HepG2 (cell line): ENCODE measurements around the gene PFN1. TPM values are rescaled to one million over a fixed set of nuclear protein-coding genes. Genes with fewer than 3 reads are reported as not detected.
A peak's percentile ranks its signal among the peaks of the same experiment; 100 is the strongest.

ENCODE experiments used
- ATF4 ChIP-seq, 2 experiments: fragments of 450-650 bp in 1 of 2; sonication (generic) in 1 of 2; formaldehyde crosslinking; IDR thresholded peaks; 2 replicates each; pipeline versions ENCODE4 v1.5.0 to v1.8.0; 2020 to 2022; ENCODE audit warnings: mild to moderate bottlenecking in 1 of 2, missing genetic modification reagents in 1 of 2
- CEBPB ChIP-seq: IDR thresholded peaks from 2 replicates; pipeline ENCODE4 v1.6.1; 2011; ENCODE audit warnings: low read depth, low read length, improper control_type of control experiment, borderline replicate concordance
- CEBPG ChIP-seq: IDR thresholded peaks from 2 replicates; pipeline ENCODE4 v1.6.1; 2016
- CHCHD3 ChIP-seq: sonication (generic); formaldehyde crosslinking; IDR thresholded peaks from 2 replicates; pipeline ENCODE4 v1.8.0; 2022; ENCODE audit warnings: mild to moderate bottlenecking, missing genetic modification reagents, moderate library complexity
- ELF1 ChIP-seq: sonication (generic); formaldehyde crosslinking; IDR thresholded peaks from 2 replicates; pipeline ENCODE4 v1.4.0; 2020; ENCODE audit warnings: missing genetic modification reagents
- HDAC1 ChIP-seq: sonication (generic); formaldehyde crosslinking; IDR thresholded peaks from 2 replicates; pipeline ENCODE4 v1.5.1; 2020; ENCODE audit warnings: mild to moderate bottlenecking, missing genetic modification reagents
- HNF4A ChIP-seq: sonication (generic); formaldehyde crosslinking; IDR thresholded peaks from 2 replicates; pipeline ENCODE4 v1.4.0; 2020; ENCODE audit warnings: missing genetic modification reagents
- MAZ ChIP-seq, 2 experiments: sonication (generic) in 1 of 2; formaldehyde crosslinking in 1 of 2; IDR thresholded peaks; 2 replicates each; pipeline versions ENCODE4 v1.5.0 to v1.6.1; 2012 to 2020; ENCODE audit warnings: low read depth in 2 of 2, mild to moderate bottlenecking in 2 of 2, borderline replicate concordance in 1 of 2, improper control_type of control experiment in 1 of 2, low read length in 1 of 2, missing genetic modification reagents in 1 of 2, moderate library complexity in 1 of 2
- NAIF1 ChIP-seq: sonication (generic); formaldehyde crosslinking; IDR thresholded peaks from 2 replicates; pipeline ENCODE4 v1.5.0; 2020; ENCODE audit warnings: mild to moderate bottlenecking, missing genetic modification reagents, borderline replicate concordance
- POLR2G ChIP-seq: fragments of 200-400 bp; formaldehyde crosslinking; IDR thresholded peaks from 2 replicates; pipeline ENCODE4 v1.6.1; 2018; ENCODE audit warnings: mild to moderate bottlenecking, low read depth, low read length, moderate library complexity
- SRY ChIP-seq: sonication (generic); formaldehyde crosslinking; IDR thresholded peaks from 2 replicates; pipeline ENCODE4 v1.8.0; 2022; ENCODE audit warnings: mild to moderate bottlenecking, missing genetic modification reagents
- STAT6 ChIP-seq: sonication (generic); formaldehyde crosslinking; IDR thresholded peaks from 2 replicates; pipeline ENCODE4 v1.4.0; 2020; ENCODE audit warnings: missing genetic modification reagents, mild to moderate bottlenecking, borderline replicate concordance
- TFDP2 ChIP-seq: sonication (generic); formaldehyde crosslinking; IDR thresholded peaks from 2 replicates; pipeline ENCODE4 v1.4.0; 2020; ENCODE audit warnings: missing genetic modification reagents
- ZBTB4 ChIP-seq: sonication (generic); formaldehyde crosslinking; IDR thresholded peaks from 2 replicates; pipeline ENCODE4 v1.4.0; 2020; ENCODE audit warnings: missing genetic modification reagents, mild to moderate bottlenecking, borderline replicate concordance
- ZFP41 ChIP-seq: sonication (generic); formaldehyde crosslinking; IDR thresholded peaks from 2 replicates; pipeline ENCODE4 v1.4.0; 2020; ENCODE audit warnings: mild to moderate bottlenecking, missing genetic modification reagents, borderline replicate concordance
- ZFX ChIP-seq: sonication (generic); formaldehyde crosslinking; IDR thresholded peaks from 2 replicates; pipeline ENCODE4 v1.4.0; 2020; ENCODE audit warnings: mild to moderate bottlenecking, low read depth, missing genetic modification reagents, moderate library complexity
- ZIK1 ChIP-seq: sonication (generic); formaldehyde crosslinking; IDR thresholded peaks from 2 replicates; pipeline ENCODE4 v1.5.0; 2020; ENCODE audit warnings: mild to moderate bottlenecking, low read depth, missing genetic modification reagents, borderline replicate concordance
- ZNF431 ChIP-seq: sonication (generic); formaldehyde crosslinking; IDR thresholded peaks from 2 replicates; pipeline ENCODE4 v1.9.0; 2022; ENCODE audit warnings: missing genetic modification reagents, low read depth, mild to moderate bottlenecking, borderline replicate concordance
- ZNF556 ChIP-seq: sonication (generic); formaldehyde crosslinking; IDR thresholded peaks from 2 replicates; pipeline ENCODE4 v1.4.0; 2020; ENCODE audit warnings: mild to moderate bottlenecking, missing genetic modification reagents, borderline replicate concordance
- ZNF839 ChIP-seq: sonication (generic); formaldehyde crosslinking; IDR thresholded peaks from 2 replicates; pipeline ENCODE4 v1.4.0; 2020; ENCODE audit warnings: missing genetic modification reagents, mild to moderate bottlenecking, borderline replicate concordance
- polyA plus RNA-seq, 8 experiments: library from polyadenylated mRNA; depleted of rRNA in 3 of 8; stranded (reverse) in 7 of 8; unstranded in 1 of 8; fragments of >200 nt; fragmentation: Illumina TruSeq in 4 of 8; extraction: Trizol in 4 of 8; gene quantifications; 2 replicates each; pipeline versions ENCODE4 v1.2.1 to v1.2.3, GENCODE V29; 2011 to 2016; ENCODE audit warnings: low read depth in 4 of 8, missing spikeins in 1 of 8, mixed read lengths in 1 of 8; ENCODE audit not compliant: insufficient read depth in 1 of 8
- total RNA-seq, 5 experiments: library from RNA; depleted of rRNA; stranded (reverse); fragments of >200 nt; fragmentation: Illumina TruSeq; extraction: Trizol; gene quantifications; 2 replicates each; pipeline ENCODE4 v1.2.3, GENCODE V29; 2016; ENCODE audit warnings: low read depth in 1 of 5

The PFN1 gene
- total and polyA plus RNA-seq, 2 of the 13 experiments (the other 11 are each of a cell fraction or from before 2014, with no cell fraction given) = 494 to 613 TPM

- peak; percentile 12; the same call in 1 of the 2 replicates for TF ChIP-seq HNF4A (CRISPR knock-in tag)
- no peak for TF ChIP-seq STAT6 (CRISPR knock-in tag)
- no peak for TF ChIP-seq ZFP41 (CRISPR knock-in tag)
- TF ChIP-seq HDAC1 (CRISPR knock-in tag) = 0 out of 2 replicates have a peak, but pooled peaks have one; percentile 9
- TF ChIP-seq TFDP2 (CRISPR knock-in tag) = 0 out of 2 replicates have a peak, but pooled peaks have one; percentile 9
- no peak for TF ChIP-seq SRY
- peak; percentile 40; the same call in 1 of the 2 replicates for TF ChIP-seq ZFX (CRISPR knock-in tag)
- 0 out of 2 replicates have a peak, but pooled peaks have one; percentile 11 for TF ChIP-seq ZNF556 (CRISPR knock-in tag)
- peak; percentile 38; the same call in 1 of the 2 replicates for TF ChIP-seq CHCHD3
- TF ChIP-seq ATF4 (CRISPR knock-in tag; IDR thresholded peaks at IDR 0.05) = peak in 1 of 2 experiments; percentile 90; a peak in 2 of 4 replicates
- TF ChIP-seq ZNF431 (CRISPR knock-in tag) = 0 out of 2 replicates have a peak, but pooled peaks have one; percentile 4
- peak; percentile 54; the same call in 1 of the 2 replicates for TF ChIP-seq CEBPG (CRISPR knock-in tag)
- no peak for TF ChIP-seq ZBTB4 (CRISPR knock-in tag)
- peak; percentile 2; the same call in 1 of the 2 replicates for TF ChIP-seq ELF1 (CRISPR knock-in tag)
- TF ChIP-seq NAIF1 (CRISPR knock-in tag) = 0 out of 2 replicates have a peak, but pooled peaks have one; percentile 55
- peak; percentile 62; the same call in 1 of the 2 replicates for TF ChIP-seq ZIK1 (CRISPR knock-in tag)
- TF ChIP-seq MAZ (IDR thresholded peaks at IDR 0.05; ENCODE audit: borderline replicate concordance, low read depth, low read length) = peak; percentile 14; the same call in 1 of the 2 replicates
- TF ChIP-seq MAZ (CRISPR knock-in tag; IDR thresholded peaks at IDR 0.05; ENCODE audit: low read depth) = no peak; the same call in 1 of the 2 replicates
- peak; percentile 37; the same call in 1 of the 2 replicates for TF ChIP-seq POLR2G
- no peak for TF ChIP-seq ZNF839 (CRISPR knock-in tag)
- TF ChIP-seq CEBPB = peak; percentile 7; the same call in 1 of the 2 replicates
Observed at GRCh38 chr17:4969047-4969550, 20.8 kb upstream of the PFN1 start (continued).
